ES-I3 (cell line): ENCODE data around the gene HYDIN.
"Not testable (repeated sequence)": the region's sequence is repeated elsewhere in the genome, so short reads cannot be mapped to it uniquely, and the experiment has no call there.

Experiments
- H3K36me3 ChIP-seq: 2 replicates; pipeline ENCODE4 v1.6.1; 2013; ENCODE audit warnings: mild to moderate bottlenecking, low read length, control low read depth, moderate library complexity; ENCODE audit not compliant: insufficient read depth
- H3K4me1 ChIP-seq: 2 replicates; pipeline ENCODE4 v1.6.1; 2013; ENCODE audit warnings: mild to moderate bottlenecking, control low read depth, low read length; ENCODE audit not compliant: insufficient read depth
- H3K9ac ChIP-seq: 2 replicates; pipeline ENCODE4 v1.6.1; 2013; ENCODE audit warnings: low read depth, mild to moderate bottlenecking, low read length, moderate library complexity
- H3K9me3 ChIP-seq: 2 replicates; pipeline ENCODE4 v1.6.1; 2013; ENCODE audit warnings: mild to moderate bottlenecking, low read length, moderate library complexity; ENCODE audit not compliant: control insufficient read depth, insufficient read depth

Gene HYDIN

GRCh38 chr16:70939690-70940359, 290.7 kb downstream of the HYDIN start:
- H3K4me1 ChIP-seq, H3K9ac ChIP-seq, H3K36me3 ChIP-seq, H3K9me3 ChIP-seq: not testable (repeated sequence)

- not testable (repeated sequence) for H3K9me3 ChIP-seq, H3K4me1 ChIP-seq, H3K36me3 ChIP-seq, H3K9ac ChIP-seq
Observed at GRCh38 chr16:70936781-70937525, 293.6 kb downstream of the HYDIN start.

GRCh38 chr16:70935325-70935724, 295.2 kb downstream of the HYDIN start:
- H3K36me3 ChIP-seq, H3K9me3 ChIP-seq, H3K4me1 ChIP-seq, H3K9ac ChIP-seq: not testable (repeated sequence)

- H3K9me3 ChIP-seq, H3K9ac ChIP-seq, H3K36me3 ChIP-seq, H3K4me1 ChIP-seq: not testable (repeated sequence)
Observed at GRCh38 chr16:70933746-70934145, 296.8 kb downstream of the HYDIN start.

- H3K36me3 ChIP-seq, H3K9ac ChIP-seq, H3K9me3 ChIP-seq, H3K4me1 ChIP-seq: not testable (repeated sequence)
Observed at GRCh38 chr16:70930757-70931156, 299.8 kb downstream of the HYDIN start.

- not testable (repeated sequence) for H3K4me1 ChIP-seq, H3K9ac ChIP-seq, H3K9me3 ChIP-seq, H3K36me3 ChIP-seq
Observed at GRCh38 chr16:70922164-70922563, 308.4 kb downstream of the HYDIN start.

- H3K36me3 ChIP-seq, H3K9ac ChIP-seq, H3K9me3 ChIP-seq, H3K4me1 ChIP-seq: not testable (repeated sequence)
Observed at GRCh38 chr16:70920661-70921060, 309.9 kb downstream of the HYDIN start.

- H3K4me1 ChIP-seq, H3K36me3 ChIP-seq, H3K9ac ChIP-seq, H3K9me3 ChIP-seq: not testable (repeated sequence)
Observed at GRCh38 chr16:70888208-70888607, 342.3 kb downstream of the HYDIN start.

GRCh38 chr16:70884652-70885051, 345.9 kb downstream of the HYDIN start:
- not testable (repeated sequence) for H3K4me1 ChIP-seq, H3K36me3 ChIP-seq, H3K9ac ChIP-seq, H3K9me3 ChIP-seq

GRCh38 chr16:70882311-70882710, 348.2 kb downstream of the HYDIN start:
- not testable (repeated sequence) for H3K9me3 ChIP-seq, H3K4me1 ChIP-seq, H3K9ac ChIP-seq, H3K36me3 ChIP-seq

- H3K4me1 ChIP-seq, H3K9me3 ChIP-seq, H3K36me3 ChIP-seq, H3K9ac ChIP-seq: not testable (repeated sequence)
Observed at GRCh38 chr16:70877895-70878294, 352.6 kb downstream of the HYDIN start.

GRCh38 chr16:70876442-70876841, 354.1 kb downstream of the HYDIN start:
- H3K9me3 ChIP-seq, H3K36me3 ChIP-seq, H3K9ac ChIP-seq, H3K4me1 ChIP-seq: not testable (repeated sequence)

GRCh38 chr16:70864698-70865097, 365.8 kb downstream of the HYDIN start:
- not testable (repeated sequence) for H3K9ac ChIP-seq, H3K36me3 ChIP-seq, H3K4me1 ChIP-seq, H3K9me3 ChIP-seq

GRCh38 chr16:70861996-70862395, 368.5 kb downstream of the HYDIN start:
- H3K9ac ChIP-seq, H3K36me3 ChIP-seq, H3K9me3 ChIP-seq, H3K4me1 ChIP-seq: not testable (repeated sequence)

- H3K36me3 ChIP-seq, H3K9ac ChIP-seq, H3K9me3 ChIP-seq, H3K4me1 ChIP-seq: not testable (repeated sequence)
Observed at GRCh38 chr16:70851299-70851698, 379.2 kb downstream of the HYDIN start.
